GM10847 (cell line): ENCODE measurements around the gene TXNRD2.

Experiments
- POLR2A ChIP-seq: IDR thresholded peaks from 2 replicates; pipeline ENCODE4 v1.6.1; 2011; ENCODE audit not compliant: insufficient read length; ENCODE audit errors: extremely low read depth

Gene TXNRD2

GRCh38 chr22:19912271-19912999 is 29.2 kb downstream of the TXNRD2 start:
- TF ChIP-seq POLR2A = no peak

- TF ChIP-seq POLR2A = no peak
These were observed 29.9 kb downstream of the TXNRD2 start for GRCh38 chr22:19911540-19912270.

GRCh38 chr22:19910180-19910744 is 31.4 kb downstream of the TXNRD2 start:
- no peak for TF ChIP-seq POLR2A

DNA sequence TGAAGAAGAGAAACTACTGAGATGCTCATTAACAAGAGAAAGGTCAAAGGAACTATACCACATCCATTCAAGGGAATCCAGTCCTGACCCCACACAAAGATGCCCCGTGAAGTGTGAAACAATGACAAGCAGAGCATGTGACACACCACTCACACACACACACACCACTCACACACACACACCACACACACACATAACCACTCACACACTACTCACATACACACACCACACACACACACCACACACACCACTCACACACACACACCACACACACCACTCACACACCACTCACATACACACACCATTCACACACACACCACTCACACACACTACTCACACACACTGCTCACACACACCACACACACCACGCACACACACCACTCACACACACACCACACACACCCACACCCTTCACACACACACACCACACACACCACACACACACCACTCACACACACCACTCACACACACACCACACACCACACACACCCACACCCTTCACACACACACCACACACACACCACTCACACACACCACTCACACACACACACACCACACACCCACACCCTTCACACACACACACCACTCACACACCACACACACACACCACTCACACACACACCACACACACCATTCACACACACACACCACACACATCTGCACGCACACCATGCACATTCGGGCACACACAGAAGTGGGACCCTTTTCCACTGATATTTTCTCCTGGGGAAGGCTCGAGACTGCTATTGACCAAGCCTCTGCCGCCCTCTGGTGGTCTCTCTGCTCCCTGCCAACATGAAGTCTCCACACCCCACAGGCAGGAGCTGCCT is 32.1 kb downstream of the TXNRD2 start:
- TF ChIP-seq POLR2A = no peak

- TF ChIP-seq POLR2A = no peak
These were observed 36.0 kb downstream of the TXNRD2 start for GRCh38 chr22:19905347-19906276.

DNA sequence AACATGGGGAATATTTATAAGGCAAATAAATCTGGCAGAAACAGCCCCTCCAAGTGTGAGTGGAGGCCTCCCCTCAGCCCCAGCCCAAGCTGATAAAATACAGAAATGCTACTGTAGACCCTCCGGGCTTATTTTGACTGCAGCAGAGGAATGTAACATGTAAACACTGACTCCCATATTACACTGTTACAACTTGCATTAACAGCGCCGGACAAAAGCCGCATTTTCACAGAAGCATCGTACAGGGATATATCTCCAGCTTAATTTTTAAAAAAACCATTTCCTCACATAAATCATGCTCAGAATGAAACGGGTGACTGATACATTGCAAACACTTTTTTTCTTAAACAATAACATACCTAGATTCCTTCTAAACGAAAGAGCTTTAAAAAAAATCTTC is 36.7 kb downstream of the TXNRD2 start:
- no peak for TF ChIP-seq POLR2A

GRCh38 chr22:19904174-19904856 is 37.3 kb downstream of the TXNRD2 start:
- TF ChIP-seq POLR2A = no peak

- TF ChIP-seq POLR2A = no peak
These were observed 38.1 kb downstream of the TXNRD2 start for GRCh38 chr22:19903513-19903912.

GRCh38 chr22:19903031-19903430 is 38.6 kb downstream of the TXNRD2 start:
- TF ChIP-seq POLR2A = no peak

- TF ChIP-seq POLR2A = no peak
These were observed 39.3 kb downstream of the TXNRD2 start for GRCh38 chr22:19902245-19902715.

- no peak for TF ChIP-seq POLR2A
These were observed 39.9 kb downstream of the TXNRD2 start for GRCh38 chr22:19901577-19902244.

DNA sequence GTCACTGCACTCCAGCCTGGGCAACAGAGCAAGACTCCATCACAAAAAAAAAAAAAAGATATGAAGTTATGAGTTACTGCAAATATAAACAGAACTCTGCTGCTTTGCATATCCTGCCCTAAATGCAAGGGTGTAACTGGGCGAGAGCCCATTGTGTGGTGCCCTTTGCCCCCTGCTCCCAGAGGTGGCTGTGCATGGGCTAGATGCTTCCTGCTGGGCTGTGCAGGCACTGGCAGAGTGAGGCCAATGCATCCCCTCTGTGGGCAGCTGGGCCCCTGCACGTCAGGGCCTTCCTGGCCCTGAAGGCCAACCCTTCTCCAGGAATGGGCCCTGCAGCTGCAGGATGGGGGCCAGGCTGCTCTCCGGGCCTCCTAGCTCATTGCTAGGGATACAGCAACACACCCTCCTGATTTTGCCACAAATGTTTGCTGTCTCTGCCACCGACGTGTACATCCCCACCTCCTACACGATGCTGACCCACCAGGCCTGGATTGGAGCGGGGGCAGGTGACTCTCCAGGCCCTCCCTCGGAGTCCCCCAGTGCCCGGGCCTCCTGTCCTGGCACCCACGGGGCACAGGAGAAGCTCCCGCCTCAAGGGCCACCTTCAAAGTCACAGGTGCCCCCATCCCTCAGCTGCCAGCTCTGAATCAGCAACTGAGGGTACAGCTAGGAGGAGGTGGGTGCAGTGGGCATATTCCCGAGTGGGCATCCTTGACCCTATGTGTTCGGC is 40.7 kb downstream of the TXNRD2 start:
- TF ChIP-seq POLR2A = no peak

DNA sequence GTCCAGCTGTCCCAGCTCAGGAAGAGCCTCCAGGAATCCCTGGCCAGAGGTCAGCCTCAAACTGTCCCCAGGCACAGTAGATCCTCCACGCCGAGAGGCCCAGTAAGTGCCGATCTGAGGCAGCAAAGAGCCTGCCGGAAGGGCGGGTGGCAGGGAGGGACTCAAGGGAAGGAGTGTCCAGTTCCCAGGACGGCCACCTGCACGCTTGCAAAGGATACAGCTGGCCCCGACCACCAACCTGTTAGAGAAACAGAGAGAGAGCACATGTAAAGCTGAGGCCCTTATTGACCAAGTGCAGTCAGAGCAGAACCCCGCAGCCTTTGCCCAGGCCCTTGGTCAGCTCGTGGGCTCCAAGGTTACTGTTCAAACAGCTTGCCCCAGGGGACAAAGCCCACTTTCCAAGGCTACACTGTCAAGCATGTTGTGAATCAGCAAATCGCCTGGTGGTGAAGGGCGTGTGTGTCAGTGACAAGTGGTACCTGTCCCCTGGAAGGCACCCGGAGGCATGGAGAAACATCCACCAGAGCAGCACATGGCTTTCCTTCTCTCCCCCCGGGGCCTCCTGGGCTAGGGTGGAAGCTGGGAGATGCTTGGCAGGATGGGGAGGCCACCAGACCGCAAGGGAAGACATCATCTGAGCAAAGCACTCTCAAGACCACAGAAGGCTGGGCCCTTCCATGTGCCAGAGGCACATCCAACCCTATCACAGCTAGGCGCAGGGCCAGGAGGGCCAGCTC is 42.6 kb downstream of the TXNRD2 start:
- no peak for TF ChIP-seq POLR2A
